Measurements from ENCODE around the gene TTC4.

GRCh38 chr1:54715493-54716298, at the start of gene TTC4:
- TF ChIP-seq, protein P1, sequence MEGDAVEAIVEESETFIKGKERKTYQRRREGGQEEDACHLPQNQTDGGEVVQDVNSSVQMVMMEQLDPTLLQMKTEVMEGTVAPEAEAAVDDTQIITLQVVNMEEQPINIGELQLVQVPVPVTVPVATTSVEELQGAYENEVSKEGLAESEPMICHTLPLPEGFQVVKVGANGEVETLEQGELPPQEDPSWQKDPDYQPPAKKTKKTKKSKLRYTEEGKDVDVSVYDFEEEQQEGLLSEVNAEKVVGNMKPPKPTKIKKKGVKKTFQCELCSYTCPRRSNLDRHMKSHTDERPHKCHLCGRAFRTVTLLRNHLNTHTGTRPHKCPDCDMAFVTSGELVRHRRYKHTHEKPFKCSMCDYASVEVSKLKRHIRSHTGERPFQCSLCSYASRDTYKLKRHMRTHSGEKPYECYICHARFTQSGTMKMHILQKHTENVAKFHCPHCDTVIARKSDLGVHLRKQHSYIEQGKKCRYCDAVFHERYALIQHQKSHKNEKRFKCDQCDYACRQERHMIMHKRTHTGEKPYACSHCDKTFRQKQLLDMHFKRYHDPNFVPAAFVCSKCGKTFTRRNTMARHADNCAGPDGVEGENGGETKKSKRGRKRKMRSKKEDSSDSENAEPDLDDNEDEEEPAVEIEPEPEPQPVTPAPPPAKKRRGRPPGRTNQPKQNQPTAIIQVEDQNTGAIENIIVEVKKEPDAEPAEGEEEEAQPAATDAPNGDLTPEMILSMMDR (IDR thresholded peaks at IDR 0.05), result peak in 1 of 4 donors; percentile 11
- TF ChIP-seq POLR2A (IDR thresholded peaks at IDR 0.05), result peak; percentile 60
